Measurements from ENCODE around the gene TANK.
"Not testable (repeated sequence)": the region's sequence is repeated elsewhere in the genome, so short reads cannot be mapped to it uniquely, and the experiment has no call there.

TANK gene

GRCh38 chr2:161257123-161257952, 97.1 kb downstream of the TANK start:
- Histone ChIP-seq H3K36me3 (ENCODE audit: control insufficient read depth, low read depth, low read length) (no peaks in the 10 kb centered on the region), H3K9me3 (ENCODE audit: control insufficient read depth, low read depth, low read length) (no peaks in the 10 kb centered on the region), H3K4me1 (ENCODE audit: control insufficient read depth, low read depth, low read length) (no peaks in the 10 kb centered on the region), H3K4me3 (ENCODE audit: low read length) (no peak overlapping the region), H3K9ac (ENCODE audit: low read length) (no peak overlapping the region), H3K27me3 (ENCODE audit: control insufficient read depth, insufficient read depth, low read length) (no peaks in the 10 kb centered on the region), H3K27ac (ENCODE audit: low read length) (no peak overlapping the region)

GRCh38 chr2:161265874-161266273, 105.6 kb downstream of the TANK start:
- Histone ChIP-seq H3K9me3 (ENCODE audit: control insufficient read depth, low read depth, low read length) (no peaks in the 10 kb centered on the region), H3K4me3 (ENCODE audit: low read length) (no peak overlapping the region), H3K4me1 (ENCODE audit: control insufficient read depth, low read depth, low read length) (no peaks in the 10 kb centered on the region), H3K27ac (ENCODE audit: low read length) (no peak overlapping the region), H3K27me3 (ENCODE audit: control insufficient read depth, insufficient read depth, low read length) (no peaks in the 10 kb centered on the region), H3K9ac (ENCODE audit: low read length) (no peak overlapping the region), H3K36me3 (ENCODE audit: control insufficient read depth, low read depth, low read length) (no peaks in the 10 kb centered on the region)

- no peak overlapping the region for H3K9ac ChIP-seq (ENCODE audit: low read length)
- H3K4me3 ChIP-seq (ENCODE audit: low read length): no peak overlapping the region
- H3K4me1 ChIP-seq (ENCODE audit: control insufficient read depth, low read depth, low read length): no peaks in the 10 kb centered on the region
- no peak overlapping the region for H3K27ac ChIP-seq (ENCODE audit: low read length)
- no peaks in the 10 kb centered on the region for H3K36me3 ChIP-seq (ENCODE audit: control insufficient read depth, low read depth, low read length)
- peaks cover 9% of the 10 kb centered on the region for H3K9me3 ChIP-seq (ENCODE audit: control insufficient read depth, low read depth, low read length)
- H3K27me3 ChIP-seq (ENCODE audit: control insufficient read depth, insufficient read depth, low read length): no peaks in the 10 kb centered on the region
Measured at GRCh38 chr2:161269111-161269510, 108.9 kb downstream of the TANK start.

GRCh38 chr2:161273038-161273760, 113.0 kb downstream of the TANK start:
- Histone ChIP-seq H3K4me1 (ENCODE audit: control insufficient read depth, low read depth, low read length) (no peaks in the 10 kb centered on the region), H3K9ac (ENCODE audit: low read length) (no peak overlapping the region), H3K4me3 (ENCODE audit: low read length) (no peak overlapping the region)

GRCh38 chr2:161278564-161279229, 118.5 kb downstream of the TANK start:
- H3K27me3 ChIP-seq (ENCODE audit: control insufficient read depth, insufficient read depth, low read length); H3K4me1 ChIP-seq (ENCODE audit: control insufficient read depth, low read depth, low read length); H3K4me3 ChIP-seq (ENCODE audit: low read length); H3K27ac ChIP-seq (ENCODE audit: low read length); H3K9ac ChIP-seq (ENCODE audit: low read length); H3K36me3 ChIP-seq (ENCODE audit: control insufficient read depth, low read depth, low read length); H3K9me3 ChIP-seq (ENCODE audit: control insufficient read depth, low read depth, low read length): not testable (repeated sequence)

More at GRCh38 chr2:161273038-161273760, 113.0 kb downstream of the TANK start:
- Histone ChIP-seq H3K9me3 (ENCODE audit: control insufficient read depth, low read depth, low read length) (peaks cover 9% of the 10 kb centered on the region), H3K36me3 (ENCODE audit: control insufficient read depth, low read depth, low read length) (no peaks in the 10 kb centered on the region), H3K27me3 (ENCODE audit: control insufficient read depth, insufficient read depth, low read length) (no peaks in the 10 kb centered on the region), H3K27ac (ENCODE audit: low read length) (no peak overlapping the region)

- H3K27ac ChIP-seq (ENCODE audit: low read length); H3K4me3 ChIP-seq (ENCODE audit: low read length); H3K27me3 ChIP-seq (ENCODE audit: control insufficient read depth, insufficient read depth, low read length); H3K4me1 ChIP-seq (ENCODE audit: control insufficient read depth, low read depth, low read length); H3K36me3 ChIP-seq (ENCODE audit: control insufficient read depth, low read depth, low read length); H3K9ac ChIP-seq (ENCODE audit: low read length); H3K9me3 ChIP-seq (ENCODE audit: control insufficient read depth, low read depth, low read length): not testable (repeated sequence)
Measured at GRCh38 chr2:161279230-161279815, 119.1 kb downstream of the TANK start.

- H3K9ac ChIP-seq (ENCODE audit: low read length); H3K4me3 ChIP-seq (ENCODE audit: low read length); H3K4me1 ChIP-seq (ENCODE audit: control insufficient read depth, low read depth, low read length); H3K36me3 ChIP-seq (ENCODE audit: control insufficient read depth, low read depth, low read length); H3K9me3 ChIP-seq (ENCODE audit: control insufficient read depth, low read depth, low read length); H3K27me3 ChIP-seq (ENCODE audit: control insufficient read depth, insufficient read depth, low read length); H3K27ac ChIP-seq (ENCODE audit: low read length): not testable (repeated sequence)
Measured at GRCh38 chr2:161280906-161281323, 120.7 kb downstream of the TANK start.

GRCh38 chr2:161281615-161282310, 121.5 kb downstream of the TANK start:
- H3K9ac ChIP-seq (ENCODE audit: low read length); H3K4me3 ChIP-seq (ENCODE audit: low read length); H3K9me3 ChIP-seq (ENCODE audit: control insufficient read depth, low read depth, low read length); H3K27ac ChIP-seq (ENCODE audit: low read length); H3K4me1 ChIP-seq (ENCODE audit: control insufficient read depth, low read depth, low read length); H3K36me3 ChIP-seq (ENCODE audit: control insufficient read depth, low read depth, low read length); H3K27me3 ChIP-seq (ENCODE audit: control insufficient read depth, insufficient read depth, low read length): not testable (repeated sequence)

- not testable (repeated sequence) for H3K36me3 ChIP-seq (ENCODE audit: control insufficient read depth, low read depth, low read length); H3K27ac ChIP-seq (ENCODE audit: low read length); H3K4me3 ChIP-seq (ENCODE audit: low read length); H3K9ac ChIP-seq (ENCODE audit: low read length); H3K9me3 ChIP-seq (ENCODE audit: control insufficient read depth, low read depth, low read length); H3K4me1 ChIP-seq (ENCODE audit: control insufficient read depth, low read depth, low read length); H3K27me3 ChIP-seq (ENCODE audit: control insufficient read depth, insufficient read depth, low read length)
Measured at GRCh38 chr2:161282311-161282644, 122.0 kb downstream of the TANK start.

- Histone ChIP-seq H3K4me3 (ENCODE audit: low read length) (no peak overlapping the region), H3K4me1 (ENCODE audit: control insufficient read depth, low read depth, low read length) (no peaks in the 10 kb centered on the region), H3K27ac (ENCODE audit: low read length) (no peak overlapping the region)
Measured at GRCh38 chr2:161283926-161284325, 123.7 kb downstream of the TANK start.

More at GRCh38 chr2:161283926-161284325, 123.7 kb downstream of the TANK start:
- no peaks in the 10 kb centered on the region for H3K27me3 ChIP-seq (ENCODE audit: control insufficient read depth, insufficient read depth, low read length)
- no peak overlapping the region for H3K9ac ChIP-seq (ENCODE audit: low read length)
- no peaks in the 10 kb centered on the region for H3K36me3 ChIP-seq (ENCODE audit: control insufficient read depth, low read depth, low read length)
- no peaks in the 10 kb centered on the region for H3K9me3 ChIP-seq (ENCODE audit: control insufficient read depth, low read depth, low read length)

Data from iPS-18a (cell line).